Loucy (cell line): ENCODE measurements around the gene HOXD4.

Source experiments
- H2AFZ ChIP-seq: fragments of 200-600 bp; sonication (generic); 2 replicates; pipeline ENCODE4 v1.6.0; 2016; ENCODE audit warnings: antibody characterized with exemption, mild to moderate bottlenecking, low read length, moderate library complexity
- H3F3A ChIP-seq: fragments of 200-600 bp; 2 replicates; pipeline ENCODE4 v1.6.0; 2016; ENCODE audit warnings: antibody characterized with exemption, low read depth, mild to moderate bottlenecking
- H3K27me3 ChIP-seq: fragments of 200-600 bp; sonication (generic); 2 replicates; pipeline ENCODE4 v1.6.1; 2014; ENCODE audit warnings: low read length, mild to moderate bottlenecking; ENCODE audit not compliant: insufficient read depth, poor library complexity, severe bottlenecking
- H3K36me3 ChIP-seq: fragments of 200-600 bp; sonication (generic); 2 replicates; pipeline ENCODE4 v1.6.1; 2016; ENCODE audit warnings: low read length; ENCODE audit not compliant: insufficient read depth
- H3K4me1 ChIP-seq: fragments of 200-600 bp; sonication (generic); 2 replicates; pipeline ENCODE4 v1.5.1; 2014; ENCODE audit warnings: low read length, mild to moderate bottlenecking; ENCODE audit not compliant: insufficient read depth, poor library complexity, severe bottlenecking
- H3K4me2 ChIP-seq: fragments of 200-600 bp; sonication (generic); 2 replicates; pipeline ENCODE4 v1.6.0; 2014; ENCODE audit warnings: antibody characterized with exemption, low read length, low read depth, mild to moderate bottlenecking; ENCODE audit not compliant: poor library complexity, severe bottlenecking
- H3K4me3 ChIP-seq: fragments of 200-600 bp; sonication (generic); 2 replicates; pipeline ENCODE4 v1.5.1; 2014; ENCODE audit warnings: low read length, mild to moderate bottlenecking, mixed read lengths; ENCODE audit not compliant: poor library complexity, severe bottlenecking
- H3K79me2 ChIP-seq: fragments of 200-600 bp; sonication (generic); 2 replicates; pipeline ENCODE4 v1.6.1; 2014; ENCODE audit warnings: low read length; ENCODE audit not compliant: insufficient read depth
- H3K9ac ChIP-seq: fragments of 200-600 bp; sonication (generic); 2 replicates; pipeline ENCODE4 v1.6.0; 2014; ENCODE audit warnings: mild to moderate bottlenecking, low read depth, low read length, moderate library complexity; ENCODE audit not compliant: poor library complexity, severe bottlenecking
- H3K9me2 ChIP-seq: fragments of 200-600 bp; sonication (generic); replicated peaks from 2 replicates; pipeline ENCODE4 v1.6.1; 2016; ENCODE audit warnings: low read depth, low read length, mixed read lengths
- H3K9me3 ChIP-seq: fragments of 200-600 bp; sonication (generic); 2 replicates; pipeline ENCODE4 v1.6.1; 2014; ENCODE audit warnings: mild to moderate bottlenecking, antibody characterized with exemption, low read length, low read depth; ENCODE audit not compliant: insufficient read depth
- H4K20me1 ChIP-seq: fragments of 200-600 bp; sonication (generic); 2 replicates; pipeline ENCODE4 v1.6.0; 2014; ENCODE audit warnings: antibody characterized with exemption, low read length, mild to moderate bottlenecking; ENCODE audit not compliant: insufficient read depth, poor library complexity, severe bottlenecking
- CTCF ChIP-seq: fragments of 200-600 bp; sonication (generic); conservative IDR thresholded peaks from 2 replicates; pipeline ENCODE4 v1.5.1; 2014; ENCODE audit warnings: mild to moderate bottlenecking, antibody characterized with exemption, low read length
- EZH2phosphoT487 ChIP-seq: fragments of 200-600 bp; IDR thresholded peaks from 2 replicates; pipeline ENCODE4 v1.6.1; 2018; ENCODE audit warnings: antibody characterized with exemption, mild to moderate bottlenecking, moderate library complexity, borderline replicate concordance

Gene HOXD4

GRCh38 chr2:176122052-176122682 is 29.2 kb upstream of the HOXD4 start:
- H3K9ac ChIP-seq = no peak overlapping the region

GRCh38 chr2:176122683-176123410 is 28.5 kb upstream of the HOXD4 start, which contains the start of gene HOXD9:
Gene HOXD9 (plus strand): TSS chr2:176122719. CDS start chr2:176122769, 50 bp downstream.
- H3K4me1 ChIP-seq = no peaks in the 10 kb centered on the region
- H4K20me1 ChIP-seq = no peaks in the 10 kb centered on the region
- H3K4me2 ChIP-seq = no peak within 1 kb of the TSS
- no peak within 1 kb of the TSS for H3K4me3 ChIP-seq
- no peaks in the 10 kb centered on the region for H3K79me2 ChIP-seq
- H3K36me3 ChIP-seq = no peaks in the 10 kb centered on the region
- no peak within 1 kb of the TSS for H3K9ac ChIP-seq
- no peaks in the 10 kb centered on the region for H3K9me3 ChIP-seq
- peaks cover 20% of the 10 kb centered on the region for H3K27me3 ChIP-seq
- H3F3A ChIP-seq = no peaks in the 10 kb centered on the region
- TF ChIP-seq CTCF = no peak
- TF ChIP-seq EZH2phosphoT487 = no peak
- no peak within 1 kb of the TSS for H2AFZ ChIP-seq
- no peaks in the 10 kb centered on the region for H3K9me2 ChIP-seq

More at GRCh38 chr2:176122052-176122682, 29.2 kb upstream of the HOXD4 start:
- no peak overlapping the region for H2AFZ ChIP-seq
- H3K4me3 ChIP-seq = no peak overlapping the region
- no peaks in the 10 kb centered on the region for H3K9me3 ChIP-seq
- H3F3A ChIP-seq = no peaks in the 10 kb centered on the region
- no peaks in the 10 kb centered on the region for H3K79me2 ChIP-seq
- H3K4me2 ChIP-seq = no peak overlapping the region
- no peaks in the 10 kb centered on the region for H3K36me3 ChIP-seq
- no peaks in the 10 kb centered on the region for H3K9me2 ChIP-seq
- H4K20me1 ChIP-seq = no peaks in the 10 kb centered on the region
- no peaks in the 10 kb centered on the region for H3K4me1 ChIP-seq
- peaks cover 27% of the 10 kb centered on the region for H3K27me3 ChIP-seq
- no peak for TF ChIP-seq EZH2phosphoT487
- no peak for TF ChIP-seq CTCF

- Histone ChIP-seq H3K27me3 (peaks cover 13% of the 10 kb centered on the region), H3K9ac (no peak overlapping the region)
These were observed 27.8 kb upstream of the HOXD4 start for GRCh38 chr2:176123411-176124109.

More at GRCh38 chr2:176123411-176124109, 27.8 kb upstream of the HOXD4 start:
- Histone ChIP-seq H3K4me3 (no peak overlapping the region), H3K4me1 (no peaks in the 10 kb centered on the region), H3K4me2 (no peak overlapping the region), H3K9me3 (no peaks in the 10 kb centered on the region), H3K79me2 (no peaks in the 10 kb centered on the region), H3K36me3 (no peaks in the 10 kb centered on the region), H3K9me2 (no peaks in the 10 kb centered on the region), H4K20me1 (no peaks in the 10 kb centered on the region), H3F3A (no peaks in the 10 kb centered on the region), H2AFZ (no peak overlapping the region)
- TF ChIP-seq EZH2phosphoT487 (no peak), CTCF (no peak)
